ENCODE results near the gene NLRP9.
"Not testable (repeated sequence)": the region's sequence is repeated elsewhere in the genome, so short reads cannot be mapped to it uniquely, and the experiment has no call there.

NLRP9 gene

DNA sequence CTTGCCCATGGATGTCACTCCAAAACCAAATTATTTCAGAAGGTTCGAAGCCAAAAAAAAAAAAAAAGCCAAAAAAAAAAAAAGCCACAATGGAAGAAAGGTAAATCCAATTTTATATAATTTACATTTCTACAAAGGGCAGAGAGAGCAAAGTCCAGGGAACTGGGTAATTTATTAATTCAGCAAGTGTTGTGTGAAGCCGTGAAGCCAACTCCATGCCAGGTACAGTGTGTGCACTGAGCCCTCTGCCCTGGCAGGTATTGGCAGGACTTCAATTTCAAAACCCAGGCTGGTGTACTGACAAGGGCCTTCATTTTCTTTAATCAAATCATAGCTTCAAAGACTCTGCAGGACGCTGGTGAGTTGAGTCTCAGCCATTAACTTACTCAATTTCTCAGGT is 15.2 kb upstream of the NLRP9 start:
- no peak for DNase-seq (ENCODE audit: low read depth)
- H3K4me3 ChIP-seq (ENCODE audit: control insufficient read depth, low read depth, low read length), result no peak overlapping the region
- TF ChIP-seq, protein P1, sequence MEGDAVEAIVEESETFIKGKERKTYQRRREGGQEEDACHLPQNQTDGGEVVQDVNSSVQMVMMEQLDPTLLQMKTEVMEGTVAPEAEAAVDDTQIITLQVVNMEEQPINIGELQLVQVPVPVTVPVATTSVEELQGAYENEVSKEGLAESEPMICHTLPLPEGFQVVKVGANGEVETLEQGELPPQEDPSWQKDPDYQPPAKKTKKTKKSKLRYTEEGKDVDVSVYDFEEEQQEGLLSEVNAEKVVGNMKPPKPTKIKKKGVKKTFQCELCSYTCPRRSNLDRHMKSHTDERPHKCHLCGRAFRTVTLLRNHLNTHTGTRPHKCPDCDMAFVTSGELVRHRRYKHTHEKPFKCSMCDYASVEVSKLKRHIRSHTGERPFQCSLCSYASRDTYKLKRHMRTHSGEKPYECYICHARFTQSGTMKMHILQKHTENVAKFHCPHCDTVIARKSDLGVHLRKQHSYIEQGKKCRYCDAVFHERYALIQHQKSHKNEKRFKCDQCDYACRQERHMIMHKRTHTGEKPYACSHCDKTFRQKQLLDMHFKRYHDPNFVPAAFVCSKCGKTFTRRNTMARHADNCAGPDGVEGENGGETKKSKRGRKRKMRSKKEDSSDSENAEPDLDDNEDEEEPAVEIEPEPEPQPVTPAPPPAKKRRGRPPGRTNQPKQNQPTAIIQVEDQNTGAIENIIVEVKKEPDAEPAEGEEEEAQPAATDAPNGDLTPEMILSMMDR (conservative IDR thresholded peaks at IDR 0.05; ENCODE audit: control insufficient read depth, insufficient read depth, low read depth, low read length), result no peak

DNA sequence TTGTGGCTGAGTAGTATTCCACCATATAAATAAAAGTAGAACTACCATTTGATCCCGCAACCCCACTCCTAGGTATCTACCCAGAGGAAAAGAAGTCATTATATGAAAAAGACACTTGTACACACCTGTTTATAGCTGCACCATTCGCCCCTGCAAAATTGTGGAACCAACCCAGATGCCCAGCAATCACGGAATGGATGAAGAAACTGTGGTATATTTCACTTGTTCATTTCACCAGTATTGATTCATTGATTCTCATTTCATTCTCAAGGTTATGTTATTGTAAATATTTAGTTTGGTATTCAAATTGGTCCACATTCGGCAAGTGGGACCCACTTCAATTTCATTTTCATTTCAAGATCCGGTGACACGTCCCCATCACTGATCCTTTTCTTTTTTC is 12.5 kb upstream of the NLRP9 start:
- TF ChIP-seq, protein P1 (conservative IDR thresholded peaks at IDR 0.05; ENCODE audit: control insufficient read depth, insufficient read depth, low read depth, low read length), result no peak
- no peak for DNase-seq (ENCODE audit: low read depth)
- H3K4me3 ChIP-seq (ENCODE audit: control insufficient read depth, low read depth, low read length), result no peak overlapping the region

DNA sequence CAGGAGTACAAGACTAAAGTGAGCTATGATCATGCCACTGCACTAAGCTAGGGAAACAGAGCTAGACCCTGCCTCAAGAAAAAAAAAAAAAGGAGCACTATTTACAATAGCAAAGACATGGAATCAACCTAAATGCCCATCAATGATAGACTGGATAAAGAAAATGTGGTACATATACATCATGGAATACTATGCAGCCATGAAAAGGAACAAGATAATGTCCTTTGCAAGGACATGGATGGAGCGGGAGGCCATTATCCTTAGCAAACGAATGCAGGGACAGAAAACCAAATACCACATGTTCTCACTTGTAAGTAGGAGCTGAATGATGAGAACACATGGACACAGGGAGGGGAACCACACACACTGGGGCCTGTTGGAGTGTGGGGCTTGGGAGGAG is 7.8 kb downstream of the NLRP9 start:
- DNase-seq (ENCODE audit: low read depth); H3K4me3 ChIP-seq (ENCODE audit: control insufficient read depth, low read depth, low read length): not testable (repeated sequence)

DNA sequence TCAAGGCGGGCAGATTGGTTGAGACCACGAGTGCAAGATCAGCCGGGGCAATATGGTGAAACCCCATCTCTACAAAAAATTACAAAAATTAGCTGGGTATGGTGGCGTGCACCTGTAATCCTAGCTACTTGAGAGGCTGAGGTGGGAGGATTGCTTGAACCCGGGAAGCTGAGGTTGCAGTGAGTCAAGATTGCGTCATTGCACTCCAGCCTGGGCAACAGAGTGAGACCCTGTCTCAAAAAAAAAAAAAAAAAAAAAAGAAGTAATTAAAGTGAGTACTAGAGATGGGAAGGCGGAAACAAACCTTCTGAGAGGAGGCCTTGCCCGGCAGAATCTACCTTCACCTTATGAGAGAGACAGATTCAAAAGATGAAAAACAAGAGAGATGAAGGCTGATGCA is 14.7 kb downstream of the NLRP9 start:
- DNase-seq (ENCODE audit: low read depth), result no peak
- TF ChIP-seq, protein P1 (conservative IDR thresholded peaks at IDR 0.05; ENCODE audit: control insufficient read depth, insufficient read depth, low read depth, low read length), result no peak

DNA sequence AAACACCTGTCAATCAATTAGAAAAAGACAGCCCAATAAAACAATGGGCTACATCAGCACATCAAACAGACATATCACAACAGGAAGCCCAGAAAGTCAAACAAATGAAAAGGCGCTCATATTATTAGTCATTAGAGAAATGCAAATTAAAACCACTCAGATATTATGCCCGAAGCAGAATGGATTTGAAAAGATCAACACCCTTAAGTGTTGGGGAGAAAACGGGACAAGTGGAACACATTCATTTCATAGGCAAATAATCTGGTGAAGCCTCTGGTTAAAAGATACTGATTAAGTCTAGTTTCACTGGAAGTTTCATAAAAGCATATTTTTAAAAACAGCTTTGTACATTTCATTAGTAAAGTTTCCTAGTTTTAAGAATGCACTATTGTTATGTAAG is 17.4 kb downstream of the NLRP9 start:
- DNase-seq (ENCODE audit: low read depth), result no peak
- TF ChIP-seq, protein P1 (conservative IDR thresholded peaks at IDR 0.05; ENCODE audit: control insufficient read depth, insufficient read depth, low read depth, low read length), result no peak
- H3K4me3 ChIP-seq (ENCODE audit: control insufficient read depth, low read depth, low read length), result no peak overlapping the region

More for the DNA sequence above, 14.7 kb downstream of the NLRP9 start:
- H3K4me3 ChIP-seq (ENCODE audit: control insufficient read depth, low read depth, low read length), result no peak overlapping the region

DNA sequence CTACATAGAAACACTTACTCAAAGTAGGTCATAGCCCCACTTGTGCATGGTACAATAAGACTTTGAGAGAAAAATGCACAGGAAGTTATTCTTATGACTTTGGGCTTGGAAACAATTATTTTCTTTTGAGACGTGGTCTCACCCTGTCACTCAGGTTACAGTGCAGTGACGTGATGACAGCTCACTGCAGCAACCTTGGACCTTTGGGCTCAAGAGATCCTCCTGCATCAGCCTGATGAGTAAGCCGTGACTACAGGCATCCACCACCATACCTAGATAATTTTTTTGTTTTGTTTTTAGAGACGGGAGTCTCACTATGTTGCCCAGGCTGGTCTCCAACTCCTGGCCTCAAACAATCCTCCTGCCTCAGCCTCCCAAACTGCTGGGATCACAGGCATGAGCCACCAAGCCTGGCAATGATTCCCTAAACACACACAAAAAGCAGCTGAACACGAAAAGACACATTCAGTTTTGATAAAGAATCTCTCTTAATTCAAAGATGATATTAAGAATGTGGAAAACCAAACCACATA is 17.9 kb downstream of the NLRP9 start:
- no peak overlapping the region for H3K4me3 ChIP-seq (ENCODE audit: control insufficient read depth, low read depth, low read length)
- no peak for DNase-seq (ENCODE audit: low read depth)
- TF ChIP-seq, protein P1 (conservative IDR thresholded peaks at IDR 0.05; ENCODE audit: control insufficient read depth, insufficient read depth, low read depth, low read length), result no peak

DNA sequence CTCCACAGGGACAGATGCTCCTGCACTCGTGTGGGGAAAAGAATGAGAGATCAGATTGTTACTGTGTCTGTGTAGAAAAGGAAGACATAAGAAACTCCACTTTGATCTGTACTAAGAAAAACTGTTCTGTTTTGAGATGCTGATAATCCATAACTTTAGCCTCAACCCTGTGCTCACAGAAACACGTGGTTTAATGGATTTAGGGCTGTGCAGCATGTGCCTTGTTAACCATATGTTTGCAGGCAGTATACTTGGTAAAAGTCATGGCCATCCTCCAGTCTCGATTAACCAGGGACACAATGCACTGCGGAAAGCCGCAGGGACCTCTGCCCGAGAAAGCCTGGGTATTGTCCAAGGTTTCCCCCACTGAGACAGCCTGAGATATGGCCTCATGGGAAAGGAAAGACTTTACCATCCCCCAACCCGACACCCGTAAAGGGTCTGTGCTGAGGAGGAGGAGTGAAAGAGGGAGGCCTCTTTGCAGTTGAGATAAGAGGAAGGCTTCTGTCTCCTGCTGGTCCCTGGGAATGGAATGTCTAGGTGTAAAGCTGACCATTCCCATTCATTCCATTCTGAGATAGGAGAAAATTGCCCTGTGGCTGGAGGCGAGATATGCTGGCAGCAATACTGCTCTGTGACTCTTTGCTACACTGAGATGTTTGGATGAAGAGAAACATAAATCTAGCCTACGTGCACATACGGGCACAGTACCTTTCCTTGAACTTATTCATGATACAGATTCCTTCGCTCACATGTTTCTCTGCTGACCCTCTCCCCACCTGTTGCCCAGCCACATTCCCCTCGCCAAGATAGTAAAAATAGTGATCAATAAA is 20.1 kb downstream of the NLRP9 start:
- not testable (repeated sequence) for H3K4me3 ChIP-seq (ENCODE audit: control insufficient read depth, low read depth, low read length); DNase-seq (ENCODE audit: low read depth)

DNA sequence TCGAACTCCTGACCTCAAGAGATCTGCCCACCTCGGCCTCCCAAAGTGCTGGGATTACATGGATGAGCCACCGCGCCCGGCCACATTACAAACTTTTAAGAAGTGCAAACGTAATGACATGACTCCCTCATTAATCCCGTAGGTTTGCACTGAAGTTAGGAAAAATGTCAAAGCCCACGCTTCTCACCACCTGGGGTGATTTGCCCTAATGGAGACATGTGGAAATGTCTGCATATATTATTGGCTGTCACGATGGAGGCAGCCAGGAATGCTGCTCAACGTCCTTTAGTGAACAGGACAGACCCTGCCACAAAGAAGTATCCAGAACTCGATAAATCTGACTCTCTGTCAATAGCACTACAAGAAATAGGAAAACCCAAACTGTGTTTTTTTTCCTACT is 21.0 kb downstream of the NLRP9 start:
- DNase-seq (ENCODE audit: low read depth), result no peak
- H3K4me3 ChIP-seq (ENCODE audit: control insufficient read depth, low read depth, low read length), result no peak overlapping the region
- TF ChIP-seq, protein P1 (conservative IDR thresholded peaks at IDR 0.05; ENCODE audit: control insufficient read depth, insufficient read depth, low read depth, low read length), result no peak

All from fibroblast of mammary gland (primary cell).